Prostate gland (tissue), 2 donors: ENCODE data around the gene PRR19. TPM values are rescaled to one million over a fixed set of nuclear protein-coding genes. Genes with fewer than 3 reads are reported as not detected.
A peak's percentile ranks its signal among the peaks of the same experiment; 100 is the strongest.

Experiments used
- DNase-seq: peaks from one replicate; pipeline ENCODE4 v3.0.0-alpha.2; 2019; ENCODE audit warnings: low spot score
- H3K27ac ChIP-seq, 2 donors: fragments of 200-600 bp; sonication (generic); 2 replicates each; pipeline ENCODE4 v1.5.1; 2017 to 2019
- H3K27me3 ChIP-seq: fragments of 200-600 bp; sonication (generic); replicated peaks from 2 replicates; pipeline ENCODE4 v1.5.1; 2019; ENCODE audit not compliant: insufficient read depth
- H3K36me3 ChIP-seq, 2 donors: fragments of 200-600 bp; sonication (generic); 1 replicate in 1 of 2; 2 replicates in 1 of 2; pipeline versions ENCODE4 v1.5.1 to v1.8.1; 2017 to 2019
- H3K4me1 ChIP-seq: fragments of 200-600 bp; sonication (generic); replicated peaks from 2 replicates; pipeline ENCODE4 v1.5.1; 2019
- H3K4me3 ChIP-seq, 2 donors: fragments of 200-600 bp; sonication (generic); 2 replicates each; pipeline ENCODE4 v1.5.1; 2017 to 2019
- H3K9me3 ChIP-seq: fragments of 200-600 bp; sonication (generic); 2 replicates; pipeline ENCODE4 v1.5.1; 2017
- CTCF ChIP-seq, 4 experiments: fragments of 200-600 bp in 2 of 4; fragments of 450-650 bp in 2 of 4; sonication (generic) in 2 of 4; IDR thresholded peaks; 1 replicate in 3 of 4; 2 replicates in 1 of 4; pipeline ENCODE4 v1.5.1; 2016 to 2019; ENCODE audit warnings: antibody characterized with exemption in 4 of 4, mild to moderate bottlenecking in 2 of 4, moderate library complexity in 2 of 4
- POLR2A ChIP-seq: fragments of 450-650 bp; IDR thresholded peaks from one replicate; pipeline ENCODE4 v1.6.1; 2016; ENCODE audit warnings: antibody characterized with exemption, mild to moderate bottlenecking
- POLR2AphosphoS5 ChIP-seq: sonication (generic); formaldehyde crosslinking; IDR thresholded peaks from one replicate; pipeline ENCODE4 v1.6.1; 2017; ENCODE audit warnings: antibody characterized with exemption
- WGBS: methylation state at CpG from one replicate; pipeline ENCODE4 v1.1.5; 2018; 5-methylcytosine and 5-hydroxymethylcytosine counted together
- intact Hi-C: fragments of 100-400 bp; cut with DNase I; formaldehyde crosslinking; loops from one replicate; pipeline ENCODE4 v1.14.2; 2022
- total RNA-seq, 2 donors: library from RNA; depleted of rRNA; stranded (reverse); fragments of >200 nt; gene quantifications; one replicate each; pipeline ENCODE4 v1.1.0, GENCODE V29; 2016

Gene PRR19
- total RNA-seq, 2 donors from 2014 or later, result 0.32 to 8.4 TPM

GRCh38 chr19:42273407-42274064 lies 28.4 kb upstream of the PRR19 start:
- WGBS, result 89% methylated on average over 43 of the region's 43 CpGs

DNA sequence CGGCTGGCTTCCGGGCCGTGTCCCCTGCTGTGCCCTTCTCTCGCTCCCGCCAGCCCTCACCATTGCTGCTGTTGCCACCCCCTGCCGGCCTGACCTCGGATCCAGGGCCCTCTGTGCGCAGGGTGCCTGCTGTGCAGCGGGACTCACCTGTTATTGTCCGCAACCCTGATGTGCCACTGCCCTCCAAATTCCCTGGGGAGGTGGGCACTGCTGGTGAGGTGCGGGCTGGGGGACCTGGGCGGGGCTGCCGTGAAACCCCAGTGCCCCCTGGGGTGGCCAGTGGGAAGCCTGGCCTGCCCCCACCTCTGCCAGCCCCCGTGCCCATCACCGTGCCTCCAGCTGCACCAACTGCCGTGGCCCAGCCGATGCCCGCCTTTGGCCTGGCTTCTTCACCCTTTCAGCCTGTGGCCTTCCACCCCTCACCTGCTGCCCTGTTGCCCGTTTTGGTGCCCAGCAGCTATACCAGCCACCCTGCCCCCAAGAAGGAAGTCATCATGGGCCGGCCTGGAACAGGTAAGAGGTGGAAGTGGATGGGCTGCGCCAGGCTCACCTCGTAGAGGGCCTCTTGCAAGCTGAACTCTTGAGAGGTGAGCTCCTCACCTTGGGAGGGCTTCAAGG lies 27.8 kb upstream of the PRR19 start:
- no peak for DNase-seq
- Histone ChIP-seq H3K9me3 (no peaks in the 10 kb centered on the region), H3K36me3 (peaks cover 15 to 17% of the 10 kb centered on the region in 2 donors), H3K4me3 (no peak overlapping the region), H3K27ac (no peak overlapping the region), H3K27me3 (no peaks in the 10 kb centered on the region), H3K4me1 (peaks cover 18% of the 10 kb centered on the region)
- intact Hi-C loops, result no loop called here
- WGBS, result 92% methylated on average over 22 of the region's 22 CpGs
- TF ChIP-seq POLR2A (no peak), POLR2AphosphoS5 (no peak)

More at GRCh38 chr19:42273407-42274064, 28.4 kb upstream of the PRR19 start:
- TF ChIP-seq CTCF (IDR thresholded peaks at IDR 0.05) (no peak), POLR2AphosphoS5 (no peak), POLR2A (no peak)
- H3K9me3 ChIP-seq, result no peaks in the 10 kb centered on the region
- H3K27me3 ChIP-seq, result no peaks in the 10 kb centered on the region
- intact Hi-C loops, result no loop called here
- H3K4me1 ChIP-seq, result peaks cover 14% of the 10 kb centered on the region
- H3K36me3 ChIP-seq, result peaks cover 15 to 17% of the 10 kb centered on the region in 2 donors
- no peak overlapping the region for H3K4me3 ChIP-seq
- DNase-seq, result no peak
- no peak overlapping the region for H3K27ac ChIP-seq

GRCh38 chr19:42275103-42275502 lies 26.8 kb upstream of the PRR19 start:
- WGBS, result 50% methylated on average over 7 of the region's 7 CpGs
- intact Hi-C loops, result no loop called here
- H3K36me3 ChIP-seq, result peaks cover 15 to 17% of the 10 kb centered on the region in 2 donors
- H3K27ac ChIP-seq, result no peak overlapping the region
- no peak for DNase-seq
- no peaks in the 10 kb centered on the region for H3K27me3 ChIP-seq
- H3K4me3 ChIP-seq, result no peak overlapping the region
- H3K4me1 ChIP-seq, result peaks cover 22% of the 10 kb centered on the region
- H3K9me3 ChIP-seq, result no peaks in the 10 kb centered on the region
- TF ChIP-seq CTCF (IDR thresholded peaks at IDR 0.05) (no peak), POLR2AphosphoS5 (no peak), POLR2A (no peak)

- Histone ChIP-seq H3K27me3 (no peaks in the 10 kb centered on the region), H3K36me3 (peaks cover 15 to 17% of the 10 kb centered on the region in 2 donors), H3K9me3 (no peaks in the 10 kb centered on the region), H3K4me1 (peaks cover 22% of the 10 kb centered on the region), H3K4me3 (no peak overlapping the region), H3K27ac (no peak overlapping the region)
- intact Hi-C loops, result no loop called here
- no peak for DNase-seq
- TF ChIP-seq CTCF (IDR thresholded peaks at IDR 0.05) (no peak), POLR2AphosphoS5 (no peak), POLR2A (no peak)
- 85% methylated on average over 3 of the region's 3 CpGs for WGBS
Observed at GRCh38 chr19:42275517-42275916, 26.4 kb upstream of the PRR19 start.

GRCh38 chr19:42276284-42276683 lies 25.6 kb upstream of the PRR19 start:
- Histone ChIP-seq H3K4me3 (no peak overlapping the region), H3K9me3 (no peaks in the 10 kb centered on the region), H3K27me3 (no peaks in the 10 kb centered on the region), H3K36me3 (peaks cover 15 to 17% of the 10 kb centered on the region in 2 donors), H3K27ac (peak overlapping the region; percentile 91 to 98), H3K4me1 (peaks cover 21% of the 10 kb centered on the region)
- intact Hi-C loops, result no loop called here
- 68% methylated on average over 3 of the region's 3 CpGs for WGBS
- TF ChIP-seq CTCF (IDR thresholded peaks at IDR 0.05) (no peak), POLR2AphosphoS5 (no peak), POLR2A (no peak)
- DNase-seq, result no peak
